Mesothelial cell of epicardium (in vitro differentiated cells): ENCODE data around the gene TUBE1. TPM values are rescaled to one million over a fixed set of nuclear protein-coding genes. Genes with fewer than 3 reads are reported as not detected.

Source experiments
- DNase-seq, 2 experiments: peaks; one replicate each; pipeline ENCODE4 v3.0.0; 2021; ENCODE audit warnings: low spot score in 2 of 2; ENCODE audit not compliant: unreplicated experiment in 2 of 2
- H3K27ac Mint-ChIP-seq: 2 replicates; pipeline ENCODE4 v1.8.0; 2021; ENCODE audit warnings: mixed read lengths
- H3K27me3 Mint-ChIP-seq: 2 replicates; pipeline ENCODE4 v1.8.0; 2021; ENCODE audit warnings: low read depth, mixed read lengths
- H3K36me3 Mint-ChIP-seq: 2 replicates; pipeline ENCODE4 v1.8.0; 2021; ENCODE audit warnings: mixed read lengths
- H3K4me1 Mint-ChIP-seq: 2 replicates; pipeline ENCODE4 v1.8.0; 2021; ENCODE audit warnings: mixed read lengths
- H3K4me3 Mint-ChIP-seq: 2 replicates; pipeline ENCODE4 v1.8.0; 2021; ENCODE audit warnings: mild to moderate bottlenecking, moderate library complexity, mixed read lengths
- H3K9me3 Mint-ChIP-seq: 2 replicates; pipeline ENCODE4 v1.8.0; 2021; ENCODE audit warnings: mixed read lengths
- CTCF ChIP-seq: fragments of 200-600 bp; sonication (generic); IDR thresholded peaks from one replicate; pipeline ENCODE4 v1.5.0; 2021; ENCODE audit warnings: antibody characterized with exemption; ENCODE audit not compliant: unreplicated experiment
- total RNA-seq: library from RNA; stranded (reverse); gene quantifications from 3 replicates; pipeline ENCODE4 v1.2.1, GENCODE V29; 2021

The TUBE1 gene
- total RNA-seq, 1 donor from 2014 or later: 19.0 TPM

DNA sequence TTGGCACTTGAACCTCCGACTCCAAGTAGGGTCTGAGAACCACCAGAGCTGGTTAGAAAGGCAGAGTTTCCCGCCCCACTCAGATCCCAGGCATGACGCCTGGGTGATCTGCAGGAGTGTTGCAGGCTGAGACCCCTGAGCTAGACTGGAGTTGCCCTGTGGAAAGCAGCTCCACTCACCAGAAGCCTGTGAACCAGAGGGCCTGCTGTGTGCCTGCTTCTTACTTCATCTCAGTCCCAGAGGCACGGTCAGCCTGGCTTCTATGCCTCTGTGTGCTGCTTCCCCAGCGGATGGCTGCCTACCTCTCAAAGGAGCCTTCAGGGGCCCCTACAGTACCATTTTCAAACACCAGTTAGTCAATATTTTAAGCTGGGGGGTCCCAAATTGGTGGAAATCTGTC is 49.0 kb downstream of the TUBE1 start:
- Mint-ChIP-seq H3K36me3 (no peaks in the 10 kb centered on the region), H3K4me1 (peaks cover 5% of the 10 kb centered on the region), H3K4me3 (no peak overlapping the region), H3K9me3 (no peaks in the 10 kb centered on the region), H3K27me3 (no peaks in the 10 kb centered on the region), H3K27ac (no peak overlapping the region)
- no peak for TF ChIP-seq CTCF
- DNase-seq: no peak

GRCh38 chr6:112037783-112038216 is 49.5 kb downstream of the TUBE1 start:
- TF ChIP-seq CTCF: no peak
- peaks cover 4% of the 10 kb centered on the region for H3K4me1 Mint-ChIP-seq
- H3K27me3 Mint-ChIP-seq: peaks cover 2% of the 10 kb centered on the region
- H3K27ac Mint-ChIP-seq: no peak overlapping the region
- H3K9me3 Mint-ChIP-seq: no peaks in the 10 kb centered on the region
- DNase-seq: no peak
- H3K4me3 Mint-ChIP-seq: no peak overlapping the region
- H3K36me3 Mint-ChIP-seq: no peaks in the 10 kb centered on the region

DNA sequence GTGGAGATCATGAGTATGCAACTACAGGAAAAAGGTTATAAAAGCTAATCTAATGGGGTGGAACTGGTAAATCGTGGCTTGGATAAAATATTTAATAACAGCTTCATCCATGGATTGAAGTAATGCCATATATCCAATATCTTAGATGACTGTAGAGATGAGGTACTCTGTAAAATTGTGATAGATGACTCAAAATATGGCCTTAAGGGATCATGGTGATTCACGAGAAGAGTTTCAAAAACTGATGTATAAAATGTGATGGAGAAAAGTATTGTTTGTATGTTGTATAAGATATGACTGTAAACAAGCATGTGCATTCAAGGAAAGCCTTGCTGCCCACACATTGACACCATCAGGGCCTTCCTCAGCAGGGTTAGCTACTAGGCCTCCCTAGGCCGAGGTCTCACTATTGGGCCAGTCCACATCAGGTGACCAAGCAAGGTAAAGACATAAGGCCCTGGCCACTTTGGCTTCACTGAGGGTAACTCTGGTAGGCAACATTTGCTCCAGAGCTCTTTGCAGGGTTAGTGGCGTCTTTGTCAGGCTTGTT is 51.1 kb downstream of the TUBE1 start:
- Mint-ChIP-seq H3K27ac (no peak overlapping the region), H3K9me3 (no peaks in the 10 kb centered on the region), H3K4me1 (peaks cover 2% of the 10 kb centered on the region), H3K36me3 (no peaks in the 10 kb centered on the region), H3K27me3 (peaks cover 9% of the 10 kb centered on the region), H3K4me3 (no peak overlapping the region)
- TF ChIP-seq CTCF: no peak
- DNase-seq: no peak

DNA sequence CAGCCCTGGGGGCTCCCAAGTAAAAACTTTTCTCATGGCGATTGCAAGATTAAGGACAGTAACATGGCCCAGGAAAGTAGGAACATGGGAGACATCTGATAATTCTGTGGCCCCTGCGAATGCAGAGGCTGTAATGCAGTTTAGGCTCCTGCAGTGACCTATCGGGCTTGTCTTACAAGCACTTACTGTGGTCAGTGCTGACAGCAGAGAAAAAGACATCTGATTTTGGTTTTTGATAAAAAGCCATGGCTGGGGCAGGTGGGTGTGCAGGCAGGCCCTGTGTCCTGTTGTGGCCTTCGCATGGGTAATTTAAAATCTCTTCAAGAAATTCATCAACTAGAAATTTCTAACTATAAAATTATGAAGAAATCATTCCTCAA is 52.7 kb downstream of the TUBE1 start:
- no peaks in the 10 kb centered on the region for H3K36me3 Mint-ChIP-seq

DNA sequence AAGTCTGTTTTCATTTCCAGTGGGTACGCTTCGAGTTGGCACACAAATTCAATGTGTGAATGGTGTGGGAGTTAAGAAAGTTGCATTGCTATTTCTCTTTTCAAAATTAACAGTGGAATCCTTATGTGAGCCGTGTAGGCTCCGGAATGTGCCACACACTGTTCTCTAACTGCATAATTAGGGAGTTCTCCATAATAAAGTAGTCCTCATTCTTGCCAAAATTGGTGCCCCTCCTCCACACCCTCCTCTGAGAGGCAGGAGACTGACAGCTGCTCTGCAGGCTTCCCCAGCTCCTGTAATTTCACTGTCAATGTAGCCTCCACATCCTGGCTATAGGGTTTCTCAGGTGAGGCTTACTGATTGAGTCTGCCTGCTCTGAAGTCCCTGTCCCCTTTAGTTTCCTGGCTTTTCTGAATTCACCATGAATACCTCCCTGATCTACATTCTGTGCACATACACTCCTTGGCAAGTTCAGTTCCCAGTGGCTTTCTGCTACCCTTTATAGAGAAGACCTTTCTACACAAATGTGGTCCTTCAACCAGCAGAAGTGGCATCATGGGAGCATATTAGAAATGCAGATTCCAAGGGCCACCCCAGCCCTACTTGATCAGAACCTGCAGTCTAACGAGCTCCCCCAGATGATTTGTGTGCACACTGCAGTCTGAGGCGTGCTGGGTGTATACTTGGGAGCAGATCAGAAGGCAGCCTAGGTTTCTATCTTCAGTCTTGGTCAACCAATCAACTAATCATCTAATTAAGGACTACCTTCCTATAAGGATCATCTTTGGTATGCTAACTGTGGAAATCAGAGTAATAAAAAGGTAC is 53.3 kb downstream of the TUBE1 start:
- no peak overlapping the region for H3K27ac Mint-ChIP-seq
- peaks cover 9% of the 10 kb centered on the region for H3K27me3 Mint-ChIP-seq
- no peak for DNase-seq
- H3K4me1 Mint-ChIP-seq: peaks cover 17% of the 10 kb centered on the region
- H3K4me3 Mint-ChIP-seq: no peak overlapping the region
- H3K9me3 Mint-ChIP-seq: no peaks in the 10 kb centered on the region
- no peak for TF ChIP-seq CTCF
- no peaks in the 10 kb centered on the region for H3K36me3 Mint-ChIP-seq

More for the DNA sequence above, 52.7 kb downstream of the TUBE1 start:
- peaks cover 9% of the 10 kb centered on the region for H3K27me3 Mint-ChIP-seq
- no peaks in the 10 kb centered on the region for H3K9me3 Mint-ChIP-seq
- DNase-seq: no peak
- TF ChIP-seq CTCF: no peak
- no peak overlapping the region for H3K4me3 Mint-ChIP-seq
- no peak overlapping the region for H3K27ac Mint-ChIP-seq
- peaks cover 11% of the 10 kb centered on the region for H3K4me1 Mint-ChIP-seq
